HG03342 (cell line): ENCODE measurements around the gene KLHL5.
A peak's percentile ranks its signal among the peaks of the same experiment; 100 is the strongest.

ENCODE experiments used
- ATAC-seq: cut with Tn5 transposase; IDR thresholded peaks from one replicate; pipeline ENCODE4 v1.9.1; 2021; ENCODE audit warnings: mild to moderate bottlenecking, moderate library complexity; ENCODE audit not compliant: unreplicated experiment

Gene KLHL5

GRCh38 chr4:39043861-39044363, 18.1 kb upstream of the KLHL5 start:
- no peak for ATAC-seq

GRCh38 chr4:39044364-39044955, 17.6 kb upstream of the KLHL5 start:
- ATAC-seq: peak; percentile 66

GRCh38 chr4:39044956-39045826, 16.8 kb upstream of the KLHL5 start:
- peak; percentile 31 for ATAC-seq

GRCh38 chr4:39045827-39046221, 16.2 kb upstream of the KLHL5 start:
- ATAC-seq: no peak

GRCh38 chr4:39046249-39046648, 15.8 kb upstream of the KLHL5 start:
- ATAC-seq: no peak

GRCh38 chr4:39047681-39048080, 14.4 kb upstream of the KLHL5 start:
- no peak for ATAC-seq

- ATAC-seq: no peak
Observed at GRCh38 chr4:39048311-39048710, 13.7 kb upstream of the KLHL5 start.

DNA sequence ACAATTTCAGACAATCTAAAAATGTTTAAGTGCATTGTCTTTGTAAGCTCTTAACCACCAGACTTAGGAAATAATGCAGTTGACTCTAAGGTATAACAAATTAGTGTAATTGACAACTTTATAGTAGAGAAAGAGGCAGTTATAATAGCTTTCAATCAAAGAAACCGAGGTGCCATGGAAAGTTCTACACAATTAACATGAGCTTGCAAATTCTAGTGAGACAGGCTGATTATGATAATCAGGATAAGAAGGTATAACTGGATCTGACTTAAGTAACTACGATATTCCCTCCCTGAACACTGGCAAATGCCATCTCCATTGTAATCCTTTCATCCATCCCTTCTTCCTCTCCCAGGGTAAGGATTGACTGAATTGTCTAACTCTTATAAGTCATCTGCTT, 11.4 kb upstream of the KLHL5 start:
- ATAC-seq: no peak

DNA sequence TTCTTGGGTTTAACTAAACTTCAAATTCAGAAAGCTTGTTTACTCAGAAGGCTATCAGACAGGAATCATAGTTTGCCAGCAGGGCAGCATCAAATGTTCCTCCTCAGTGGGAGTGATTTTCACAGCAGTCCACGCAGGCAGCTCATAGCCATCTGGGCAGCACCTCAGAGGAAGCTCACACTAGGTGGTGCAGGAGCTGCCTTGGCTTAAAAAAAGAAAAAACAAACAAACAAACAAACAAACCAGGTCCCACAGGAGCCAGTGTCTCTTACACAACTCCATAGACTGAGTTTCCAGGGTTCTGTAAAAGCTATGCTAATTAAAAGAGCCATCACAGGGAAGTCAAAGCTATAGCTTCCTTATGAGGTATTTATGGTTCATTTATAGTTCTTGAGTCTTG, 10.5 kb upstream of the KLHL5 start:
- ATAC-seq: no peak

DNA sequence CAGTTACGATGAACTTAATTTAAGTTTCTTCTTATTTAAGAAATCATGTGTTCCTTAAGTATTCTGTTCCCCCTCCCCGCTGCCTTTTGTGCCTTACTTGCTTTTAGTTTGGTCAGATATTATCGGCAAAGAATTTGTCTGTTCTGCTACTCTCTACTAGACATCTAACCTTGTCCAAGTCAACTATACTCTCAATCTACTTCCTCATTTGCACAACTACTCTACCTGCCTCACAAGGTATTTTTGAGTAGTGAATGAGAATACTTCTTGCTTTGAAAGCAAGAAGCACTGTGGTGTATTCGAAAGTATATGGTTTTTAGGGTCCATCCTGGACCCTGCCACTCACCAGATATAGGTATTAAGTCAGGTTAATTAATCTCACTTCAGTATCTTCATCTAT, 8.0 kb upstream of the KLHL5 start:
- no peak for ATAC-seq

DNA sequence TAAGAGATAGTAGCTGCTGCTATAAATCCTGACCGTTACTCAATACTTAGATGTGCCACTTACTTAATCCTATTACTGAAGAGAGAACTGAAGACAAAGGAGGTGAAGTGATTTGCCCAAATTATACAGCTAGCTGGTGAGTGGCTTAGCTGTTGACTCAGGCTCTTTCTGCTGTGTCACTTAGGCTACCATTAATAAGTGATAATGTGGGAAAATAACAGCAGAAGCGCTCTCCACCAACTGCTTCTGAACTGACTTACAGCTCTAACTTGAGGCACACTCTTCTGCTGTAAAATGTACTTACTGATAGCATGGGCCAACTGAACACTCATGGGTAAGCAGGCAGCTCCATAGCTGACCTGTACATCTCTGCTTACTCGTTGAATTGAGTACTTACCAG, 7.5 kb upstream of the KLHL5 start:
- no peak for ATAC-seq

DNA sequence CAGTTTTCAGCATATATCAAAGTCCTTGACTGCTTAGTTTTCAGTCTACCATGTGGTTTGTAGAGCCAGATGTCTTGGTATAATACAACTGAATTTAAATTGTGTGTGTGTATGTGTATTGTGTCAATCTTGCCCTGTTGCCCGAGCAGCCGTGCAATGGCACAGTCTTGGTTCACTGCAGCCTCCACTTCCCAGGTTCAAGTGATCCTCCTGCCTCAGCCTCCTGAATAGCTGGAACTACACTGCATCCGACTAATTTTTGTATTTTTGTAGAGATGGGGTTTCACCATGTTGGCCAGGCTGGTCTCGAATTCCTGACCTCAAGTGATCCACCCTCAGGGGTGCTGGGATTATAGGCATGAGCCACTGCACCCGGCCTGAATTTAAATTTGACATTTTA, 6.0 kb upstream of the KLHL5 start:
- no peak for ATAC-seq

DNA sequence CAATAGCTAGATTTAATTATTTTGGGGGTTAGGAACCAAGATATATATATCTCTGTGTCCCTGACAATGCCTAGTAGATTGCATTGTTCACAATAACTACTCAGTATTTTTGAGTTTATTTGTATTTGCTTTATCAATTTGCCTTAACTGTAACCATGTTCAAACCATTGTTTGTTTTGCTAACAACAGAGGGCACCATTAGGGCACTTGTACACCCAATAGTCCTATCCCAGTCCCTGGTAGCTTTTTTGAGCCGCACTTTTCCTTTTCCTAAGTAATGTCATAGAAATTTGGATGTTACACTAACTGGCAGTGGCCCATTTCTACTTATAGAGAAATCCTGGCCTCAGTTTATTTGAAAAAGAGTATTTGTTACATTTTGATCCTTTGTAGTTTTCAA, 575 bp upstream of the KLHL5 start:
- ATAC-seq: no peak

GRCh38 chr4:39062770-39063097, 702 bp downstream of the KLHL5 start:
- no peak for ATAC-seq

- no peak for ATAC-seq
Observed at GRCh38 chr4:39063430-39063829, 1.4 kb downstream of the KLHL5 start.

GRCh38 chr4:39066371-39066770, 4.3 kb downstream of the KLHL5 start:
- no peak for ATAC-seq

GRCh38 chr4:39067031-39067430, 5.0 kb downstream of the KLHL5 start:
- no peak for ATAC-seq

DNA sequence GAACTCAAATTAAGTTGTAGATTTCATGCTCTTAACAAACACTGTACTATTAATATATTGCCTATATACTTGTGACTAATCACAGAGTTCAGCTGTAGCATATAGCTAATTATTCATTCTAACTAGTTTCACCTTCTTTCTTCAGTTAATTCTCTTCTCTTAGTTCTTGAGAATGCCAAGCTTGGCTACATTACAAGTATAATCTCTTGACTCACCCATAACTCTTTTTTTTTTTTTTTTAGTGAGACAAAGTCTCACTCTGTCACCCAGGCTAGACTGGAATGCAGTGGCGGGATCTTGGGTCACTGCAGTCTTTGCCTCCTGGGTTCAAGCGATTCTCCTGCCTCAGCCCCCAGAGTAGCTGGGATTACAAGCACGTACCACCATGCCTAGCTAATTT, 5.4 kb downstream of the KLHL5 start:
- ATAC-seq: no peak

- no peak for ATAC-seq
Observed at GRCh38 chr4:39068907-39069306, 6.9 kb downstream of the KLHL5 start.

DNA sequence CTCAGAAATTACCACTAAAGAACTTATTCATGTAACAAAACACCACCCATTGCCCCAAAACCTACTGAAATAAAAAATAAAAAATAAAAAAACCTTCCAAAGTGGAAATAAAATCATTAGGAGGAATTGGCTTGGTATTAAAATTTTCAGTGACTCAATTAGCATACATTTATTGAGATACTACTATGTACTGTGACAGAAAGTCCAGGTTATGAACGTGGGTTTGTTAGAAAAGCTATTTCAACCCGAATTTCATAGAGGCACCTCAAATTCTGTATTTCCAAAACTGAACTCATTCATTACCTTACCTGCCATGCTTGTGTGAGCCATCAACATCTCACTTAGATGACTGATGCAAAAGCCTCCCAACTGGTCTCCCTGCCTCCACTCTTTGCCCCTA, 16.8 kb downstream of the KLHL5 start:
- ATAC-seq: no peak

DNA sequence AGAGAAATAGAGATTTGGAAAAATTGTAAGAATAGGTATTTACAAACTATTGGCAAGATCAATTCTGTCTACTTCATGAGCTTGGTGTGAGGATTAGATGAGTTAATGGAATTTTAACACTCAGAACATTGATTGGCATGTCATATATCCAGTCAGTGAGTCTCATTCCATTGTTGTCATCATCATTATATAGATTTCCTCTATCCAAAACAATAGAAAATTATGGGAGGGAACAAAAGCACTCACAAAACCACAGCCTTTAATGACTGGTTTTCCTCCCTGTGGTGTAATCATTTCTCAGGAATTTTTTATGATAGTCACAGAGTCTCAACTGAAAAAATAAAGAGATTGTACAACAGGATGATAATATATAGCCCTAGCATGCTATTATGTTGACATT, 21.1 kb downstream of the KLHL5 start:
- no peak for ATAC-seq

DNA sequence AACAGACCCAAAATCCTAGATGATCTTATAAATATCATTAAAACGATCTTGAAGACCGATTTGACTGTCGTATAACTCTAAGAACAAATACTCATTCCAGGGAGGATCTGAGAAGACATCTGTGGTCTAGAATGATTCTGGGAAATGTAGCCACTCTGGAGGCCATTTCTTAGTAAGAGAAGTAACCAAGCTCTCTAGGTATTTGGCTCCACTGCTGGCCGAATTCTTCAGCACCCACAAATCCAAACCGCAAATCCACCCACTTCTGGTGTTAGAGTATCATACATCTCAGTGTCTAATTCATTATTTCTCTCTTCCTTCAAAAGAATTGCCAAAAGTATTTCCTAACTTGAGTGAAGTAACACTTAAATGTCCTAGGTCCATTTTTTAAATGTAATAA, 23.9 kb downstream of the KLHL5 start:
- no peak for ATAC-seq

- ATAC-seq: no peak
Observed at GRCh38 chr4:39096847-39097246, 34.8 kb downstream of the KLHL5 start.
